GM12801 (cell line): Measurements from ENCODE around the gene HOXA6.

Source experiments
- CTCF ChIP-seq: IDR thresholded peaks from one replicate; pipeline ENCODE4 v1.5.1; 2011; ENCODE audit warnings: control low read depth; ENCODE audit not compliant: insufficient read length; ENCODE audit errors: extremely low read depth

The HOXA6 gene

GRCh38 chr7:27186668-27187474 lies 39.3 kb upstream of the HOXA6 start:
- TF ChIP-seq CTCF: no peak

GRCh38 chr7:27185854-27186667 lies 38.5 kb upstream of the HOXA6 start:
- TF ChIP-seq CTCF: no peak

- no peak for TF ChIP-seq CTCF
Measured at GRCh38 chr7:27185013-27185853, 37.7 kb upstream of the HOXA6 start, which contains the start of gene HOXA11. TSS of gene HOXA11 (minus strand) at chr7:27185232. CDS start at chr7:27185144, 88 bp downstream.

GRCh38 chr7:27184337-27185012 lies 36.9 kb upstream of the HOXA6 start:
- TF ChIP-seq CTCF: no peak

- TF ChIP-seq CTCF: no peak
Measured at GRCh38 chr7:27183682-27184336, 36.2 kb upstream of the HOXA6 start.

GRCh38 chr7:27182861-27183681 lies 35.5 kb upstream of the HOXA6 start:
- TF ChIP-seq CTCF: no peak
